B cell (primary cell): Measurements from ENCODE around the gene BPIFB1. TPM values are rescaled to one million over a fixed set of nuclear protein-coding genes. Genes with fewer than 3 reads are reported as not detected.

Source experiments
- polyA plus RNA-seq: library from polyadenylated mRNA; depleted of rRNA; stranded (reverse); fragments of >200 nt; gene quantifications from 2 replicates; pipeline ENCODE4 v1.2.3, GENCODE V29; 2012
- total RNA-seq, 2 donors: library from RNA; stranded (reverse); fragments of 120-200 nt in 1 of 2; gene quantifications; 1 replicate in 1 of 2; 2 replicates in 1 of 2; pipeline versions ENCODE4 v1.2.3 to v1.2.4, GENCODE V29; 2013 to 2022

The BPIFB1 gene
- total and polyA plus RNA-seq, 2 donors (not counting 1 experiment from before 2014, with no cell fraction given), result not detected

Other genes starting within 250 kb of the BPIFB1 start
- not detected in 2 replicates for gene BPIFB3, start 229.3 kb upstream of the BPIFB1 start, total RNA-seq
- not detected in 2 replicates for gene BPIFB3, start 229.3 kb upstream of the BPIFB1 start, polyA plus RNA-seq
- gene BPIFB4, start 203.6 kb upstream of the BPIFB1 start, total RNA-seq, result not detected in 2 replicates
- gene BPIFB4, start 203.6 kb upstream of the BPIFB1 start, polyA plus RNA-seq, result not detected in 2 replicates
- gene BPIFA2, start 115.1 kb upstream of the BPIFB1 start, total RNA-seq, result not detected in 2 replicates
- gene BPIFA2, start 115.1 kb upstream of the BPIFB1 start, polyA plus RNA-seq, result not detected in 2 replicates
- not detected in 2 replicates for gene BPIFA3, start 65.9 kb upstream of the BPIFB1 start, total RNA-seq
- gene BPIFA3, start 65.9 kb upstream of the BPIFB1 start, polyA plus RNA-seq, result not detected in 2 replicates
- gene BPIFA1, start 47.2 kb upstream of the BPIFB1 start, total RNA-seq, result not detected in 2 replicates
- not detected in 2 replicates for gene BPIFA1, start 47.2 kb upstream of the BPIFB1 start, polyA plus RNA-seq
- 50.4 and 52.6 TPM in 2 replicates for gene CDK5RAP1, start 118.3 kb downstream of the BPIFB1 start, total RNA-seq
- 60.5 and 77.0 TPM in 2 replicates for gene CDK5RAP1, start 118.3 kb downstream of the BPIFB1 start, polyA plus RNA-seq
- 9.9 and 11.5 TPM in 2 replicates for gene SNTA1, start 160.5 kb downstream of the BPIFB1 start, total RNA-seq
- 3.9 and 7.0 TPM in 2 replicates for gene SNTA1, start 160.5 kb downstream of the BPIFB1 start, polyA plus RNA-seq
- 30.0 and 33.6 TPM in 2 replicates for gene CBFA2T2, start 206.9 kb downstream of the BPIFB1 start, total RNA-seq
- gene CBFA2T2, start 206.9 kb downstream of the BPIFB1 start, polyA plus RNA-seq, result 26.9 and 32.3 TPM in 2 replicates